CD4-positive, alpha-beta memory T cell (primary cell): ENCODE data around the gene LENG9. TPM values are rescaled to one million over a fixed set of nuclear protein-coding genes. Genes with fewer than 3 reads are reported as not detected.

Experiments
- CTCF ChIA-PET: fragments of 350-600 bp; sonication (Branson Sonifier 250); formaldehyde crosslinking; loops from one replicate; lab custom pipeline; 2021; ENCODE audit warnings: inconsistent platforms; ENCODE audit not compliant: partially characterized antibody; lab: Charles Lee
- POLR2A ChIA-PET: fragments of 350-600 bp; sonication (Branson Sonifier 250); formaldehyde crosslinking; loops from one replicate; lab custom pipeline; 2021; ENCODE audit not compliant: partially characterized antibody; lab: Charles Lee
- DNase-seq, 5 donors: peaks; one replicate each; pipeline versions ENCODE4 v3.0.0 to v3.0.0-alpha.2; 2020 to 2022; ENCODE audit warnings: mixed read lengths in 1 of 5
- H3K27ac ChIP-seq: one replicate; pipeline ENCODE4 v1.7.0; 2013; ENCODE audit warnings: low read depth, low read length
- H3K27me3 ChIP-seq: 2 replicates; pipeline ENCODE4 v1.7.0; 2013; ENCODE audit warnings: mild to moderate bottlenecking, low read length, moderate library complexity; ENCODE audit not compliant: insufficient read depth
- H3K36me3 ChIP-seq: 2 replicates; pipeline ENCODE4 v1.7.0; 2013; ENCODE audit warnings: mild to moderate bottlenecking, low read length, moderate library complexity; ENCODE audit not compliant: insufficient read depth
- H3K4me1 ChIP-seq: 2 replicates; pipeline ENCODE4 v1.7.0; 2013; ENCODE audit warnings: mild to moderate bottlenecking, low read length, moderate library complexity; ENCODE audit not compliant: insufficient read depth
- H3K4me3 ChIP-seq, 2 donors: one replicate each; pipeline ENCODE4 v1.7.0; 2013; ENCODE audit warnings: low read length in 2 of 2, mild to moderate bottlenecking in 1 of 2
- H3K9me3 ChIP-seq, 2 donors: one replicate each; pipeline ENCODE4 v1.7.0; 2013; ENCODE audit warnings: low read length in 2 of 2, control low read depth in 1 of 2; ENCODE audit not compliant: control insufficient read depth in 1 of 2
- H3K27ac Mint-ChIP-seq, 7 donors: one replicate each; pipeline ENCODE4 v1.8.0; 2020 to 2021; ENCODE audit warnings: mixed read lengths in 7 of 7, mild to moderate bottlenecking in 6 of 7, inconsistent platforms in 3 of 7, moderate library complexity in 3 of 7
- H3K27me3 Mint-ChIP-seq, 2 donors: one replicate each; pipeline ENCODE4 v1.8.0; 2020 to 2021; ENCODE audit warnings: mixed read lengths in 2 of 2
- H3K36me3 Mint-ChIP-seq, 2 donors: one replicate each; pipeline ENCODE4 v1.8.0; 2020 to 2021; ENCODE audit warnings: mixed read lengths in 2 of 2, inconsistent platforms in 1 of 2, mild to moderate bottlenecking in 1 of 2
- H3K4me1 Mint-ChIP-seq, 4 donors: one replicate each; pipeline ENCODE4 v1.8.0; 2020 to 2021; ENCODE audit warnings: mixed read lengths in 4 of 4, mild to moderate bottlenecking in 1 of 4
- H3K4me3 Mint-ChIP-seq, 8 donors: one replicate each; pipeline ENCODE4 v1.8.0; 2020 to 2021; ENCODE audit warnings: mixed read lengths in 8 of 8, mild to moderate bottlenecking in 7 of 8, moderate library complexity in 6 of 8, inconsistent platforms in 3 of 8
- H3K9me3 Mint-ChIP-seq, 8 donors: one replicate each; pipeline ENCODE4 v1.8.0; 2020 to 2021; ENCODE audit warnings: mixed read lengths in 8 of 8, mild to moderate bottlenecking in 5 of 8, inconsistent platforms in 3 of 8, moderate library complexity in 1 of 8
- intact Hi-C: fragments of 100-400 bp; cut with micrococcal nuclease; formaldehyde crosslinking; loops from one replicate; pipeline ENCODE4 v1.15.1; 2023
- polyA plus RNA-seq, 2 donors: library from polyadenylated mRNA; unstranded; fragments of 300-500 nt; fragmentation: Illumina TruSeq; gene quantifications; one replicate each; pipeline ENCODE4 v1.2.3, GENCODE V29; 2021
- total RNA-seq, 2 experiments: library from RNA; stranded (reverse); gene quantifications; one replicate each; pipeline ENCODE4 v1.2.3, GENCODE V29; 2021

The LENG9 gene
- total and polyA plus RNA-seq, 4 experiments from 2014 or later, result 0.59 to 7.3 (median 7.2) TPM; not detected in 1

DNA sequence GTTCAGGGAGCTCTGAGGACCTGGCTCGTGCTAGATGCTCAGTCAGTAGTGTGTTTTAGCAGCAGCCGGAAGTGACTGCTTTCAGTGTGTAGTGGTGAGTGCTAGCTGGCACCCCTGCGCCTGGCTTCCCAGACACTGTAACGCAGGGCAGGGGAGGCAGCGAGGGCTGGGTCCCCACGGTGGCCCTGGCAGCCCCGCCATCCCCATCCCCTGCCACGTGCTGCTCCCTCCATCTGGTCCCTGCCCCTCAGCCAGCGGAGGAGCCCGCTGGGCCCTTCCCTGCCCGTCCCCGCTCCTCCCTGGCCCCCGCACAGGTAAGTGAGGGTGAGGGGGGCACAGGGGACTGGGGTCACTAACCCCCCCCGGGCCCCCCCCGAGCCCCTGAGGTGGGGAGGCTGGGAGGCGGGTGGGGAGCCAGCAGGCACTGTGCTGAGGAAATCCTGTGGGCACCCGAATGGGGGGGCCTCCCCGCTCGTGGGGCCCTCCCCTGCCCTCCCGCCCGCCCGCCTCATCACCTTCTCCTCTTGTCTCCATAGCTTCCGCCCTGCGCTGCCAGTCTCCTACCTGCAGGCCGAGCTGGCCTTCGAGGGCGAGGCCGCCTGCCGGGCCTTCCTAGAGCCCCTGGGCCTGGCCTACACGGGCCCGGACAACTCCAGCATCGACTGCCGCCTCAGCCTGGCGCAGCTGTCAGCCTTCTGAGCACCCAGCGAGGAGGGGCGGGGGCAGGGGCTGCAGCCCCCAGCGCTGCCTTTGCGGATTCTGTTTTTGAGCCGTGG lies 3.2 kb downstream of the LENG9 start:
- intact Hi-C loops, result loop anchor here (5.0 kb wide), 1 partner anchor 593 kb away; the partner anchor contains the start of gene MYADM
- H3K36me3 Mint-ChIP-seq, result peaks cover 27 to 52% of the 10 kb centered on the region in 2 donors
- no peaks in the 10 kb centered on the region for H3K27me3 Mint-ChIP-seq
- H3K4me3 ChIP-seq, result no peak overlapping the region
- peaks cover 0 to 4% (median 0%) of the 10 kb centered on the region in 8 donors for H3K9me3 Mint-ChIP-seq
- peak overlapping the region in 3 of 7 donors; percentile 46 to 94 (median 63) for H3K27ac Mint-ChIP-seq
- H3K27me3 ChIP-seq, result no peaks in the 10 kb centered on the region
- H3K4me3 Mint-ChIP-seq, result peak overlapping the region in 1 of 8 donors; percentile 59
- no peaks in the 10 kb centered on the region for H3K9me3 ChIP-seq
- H3K4me1 Mint-ChIP-seq, result peaks cover 20 to 43% (median 30%) of the 10 kb centered on the region in 4 donors
- POLR2A ChIA-PET, result interaction anchor here (0.5 to 9.3 kb wide), 3 partner anchors 7 to 90 kb away, joined by 3 to 142 read pairs (median 23); partner anchors contain the start of gene LENG8
- peaks cover 61% of the 10 kb centered on the region for H3K36me3 ChIP-seq
- peaks cover 27% of the 10 kb centered on the region for H3K4me1 ChIP-seq
- no peak overlapping the region for H3K27ac ChIP-seq
- CTCF ChIA-PET, result interaction anchor here (1.6 kb wide), 1 partner anchor 12 kb away, joined by 4 read pairs; no protein-coding TSS in a partner anchor
- no peak for DNase-seq

- peaks cover 27% of the 10 kb centered on the region for H3K4me1 ChIP-seq
- H3K27me3 ChIP-seq, result no peaks in the 10 kb centered on the region
- CTCF ChIA-PET, result interaction anchor here (1.6 kb wide), 1 partner anchor 11 kb away, joined by 4 read pairs; no protein-coding TSS in a partner anchor
- H3K27ac ChIP-seq, result no peak overlapping the region
- Mint-ChIP-seq H3K27ac (peak overlapping the region in 6 of 7 donors; percentile 43 to 78 (median 62)), H3K9me3 (peaks cover 0 to 4% (median 0%) of the 10 kb centered on the region in 8 donors), H3K27me3 (no peaks in the 10 kb centered on the region), H3K4me3 (peak overlapping the region in 3 of 8 donors; percentile 1 to 59 (median 34)), H3K4me1 (peaks cover 20 to 43% (median 28%) of the 10 kb centered on the region in 4 donors), H3K36me3 (peaks cover 36 to 61% of the 10 kb centered on the region in 2 donors)
- peaks cover 69% of the 10 kb centered on the region for H3K36me3 ChIP-seq
- intact Hi-C loops, result loop anchor here (5.0 kb wide), 1 partner anchor 592 kb away; the partner anchor contains the start of gene MYADM
- POLR2A ChIA-PET, result interaction anchor here (0.6 to 9.3 kb wide), 4 partner anchors 9 to 714 kb away, joined by 3 to 142 read pairs (median 4); partner anchors contain the start of gene LENG8
- H3K4me3 ChIP-seq, result no peak overlapping the region
- DNase-seq, result no peak
- no peaks in the 10 kb centered on the region for H3K9me3 ChIP-seq
Measured at GRCh38 chr19:54459282-54460229, 4.0 kb downstream of the LENG9 start.

DNA sequence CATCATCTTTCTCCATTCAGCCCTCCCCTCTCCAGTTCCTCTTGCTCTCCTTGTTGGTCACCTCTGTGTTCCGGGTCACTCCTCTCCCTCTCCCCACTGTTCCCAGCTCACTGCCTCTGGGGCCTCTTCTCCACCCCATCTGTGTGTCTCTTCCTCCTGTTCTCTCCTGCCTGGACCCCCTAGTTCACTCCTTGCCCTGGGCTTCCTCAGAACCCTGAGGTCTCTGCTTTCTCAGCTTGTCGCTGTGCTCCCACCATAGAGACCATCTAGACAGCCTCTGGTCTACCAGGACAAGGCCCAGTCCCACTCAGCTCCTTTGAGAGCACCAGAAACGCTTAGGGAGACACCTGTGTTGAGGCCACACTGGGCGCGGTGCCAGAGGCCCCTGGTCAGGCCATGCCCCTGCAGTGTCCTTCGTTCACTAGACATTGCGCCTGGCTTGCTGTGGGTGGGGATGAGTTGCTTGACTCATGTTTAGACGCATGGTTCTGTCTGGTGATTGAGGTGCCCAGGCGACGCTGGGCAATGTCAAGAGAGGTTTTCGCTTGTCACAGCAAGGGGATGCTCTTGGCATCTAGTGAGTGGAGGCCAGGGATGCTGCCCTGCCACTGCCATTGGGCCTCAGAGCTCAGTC lies 4.8 kb downstream of the LENG9 start:
- H3K27ac Mint-ChIP-seq, result peak overlapping the region in 6 of 7 donors; percentile 43 to 79 (median 66)
- Histone ChIP-seq H3K36me3 (peaks cover 77% of the 10 kb centered on the region), H3K27me3 (no peaks in the 10 kb centered on the region), H3K27ac (no peak overlapping the region), H3K4me1 (peaks cover 21% of the 10 kb centered on the region), H3K9me3 (no peaks in the 10 kb centered on the region), H3K4me3 (no peak overlapping the region)
- DNase-seq, result no peak
- H3K27me3 Mint-ChIP-seq, result no peaks in the 10 kb centered on the region
- H3K36me3 Mint-ChIP-seq, result peaks cover 41 to 62% of the 10 kb centered on the region in 2 donors
- intact Hi-C loops, result no loop called here
- no peak overlapping the region for H3K4me3 Mint-ChIP-seq
- CTCF ChIA-PET, result interaction anchor here (1.6 kb wide), 1 partner anchor 11 kb away, joined by 4 read pairs; no protein-coding TSS in a partner anchor
- POLR2A ChIA-PET, result interaction anchor here (0.6 to 9.3 kb wide), 3 partner anchors 10 to 715 kb away, joined by 3 to 142 read pairs (median 4); partner anchors contain the start of gene LENG8
- H3K9me3 Mint-ChIP-seq, result peaks cover 0 to 4% (median 0%) of the 10 kb centered on the region in 8 donors
- peaks cover 15 to 37% (median 21%) of the 10 kb centered on the region in 4 donors for H3K4me1 Mint-ChIP-seq

- ChIA-PET CTCF (no interaction called here), POLR2A (interaction anchor here (9.3 kb wide), 1 partner anchor 10 kb away, joined by 142 read pairs; the partner anchor contains the start of gene LENG8)
- Histone ChIP-seq H3K27ac (no peak overlapping the region), H3K4me1 (peaks cover 18% of the 10 kb centered on the region), H3K9me3 (no peaks in the 10 kb centered on the region), H3K27me3 (no peaks in the 10 kb centered on the region), H3K36me3 (peaks cover 85% of the 10 kb centered on the region), H3K4me3 (no peak overlapping the region)
- H3K27me3 Mint-ChIP-seq, result no peaks in the 10 kb centered on the region
- H3K4me3 Mint-ChIP-seq, result peak overlapping the region in 2 of 8 donors; percentile 15 to 36
- DNase-seq, result no peak
- intact Hi-C loops, result no loop called here
- peak overlapping the region in 3 of 7 donors; percentile 56 to 79 (median 78) for H3K27ac Mint-ChIP-seq
- H3K4me1 Mint-ChIP-seq, result peaks cover 15 to 42% (median 23%) of the 10 kb centered on the region in 4 donors
- H3K9me3 Mint-ChIP-seq, result peaks cover 0 to 4% (median 0%) of the 10 kb centered on the region in 8 donors
- peaks cover 49 to 67% of the 10 kb centered on the region in 2 donors for H3K36me3 Mint-ChIP-seq
Measured at GRCh38 chr19:54457773-54458647, 5.6 kb downstream of the LENG9 start.

GRCh38 chr19:54456423-54457373 lies 6.9 kb downstream of the LENG9 start:
- intact Hi-C loops, result no loop called here
- Mint-ChIP-seq H3K27me3 (no peaks in the 10 kb centered on the region), H3K36me3 (peaks cover 55 to 75% of the 10 kb centered on the region in 2 donors), H3K4me3 (no peak overlapping the region), H3K9me3 (peaks cover 0 to 4% (median 0%) of the 10 kb centered on the region in 8 donors), H3K4me1 (peaks cover 16 to 45% (median 23%) of the 10 kb centered on the region in 4 donors), H3K27ac (peak overlapping the region in 3 of 7 donors; percentile 18 to 78 (median 59))
- no peak overlapping the region for H3K4me3 ChIP-seq
- no peaks in the 10 kb centered on the region for H3K9me3 ChIP-seq
- no peak overlapping the region for H3K27ac ChIP-seq
- ChIA-PET CTCF (no interaction called here), POLR2A (no interaction called here)
- no peak for DNase-seq
- no peaks in the 10 kb centered on the region for H3K27me3 ChIP-seq
- peaks cover 94% of the 10 kb centered on the region for H3K36me3 ChIP-seq
- peaks cover 16% of the 10 kb centered on the region for H3K4me1 ChIP-seq
